GM23338 (cell line): ENCODE results near the gene FOXD4L1.
"Not testable (repeated sequence)": the region's sequence is repeated elsewhere in the genome, so short reads cannot be mapped to it uniquely, and the experiment has no call there.

Experiments
- CREB1 ChIP-seq: fragments of 250-450 bp; sonication (Bioruptor Pico); IDR thresholded peaks from 2 replicates; pipeline ENCODE4 v1.5.0; 2020; ENCODE audit warnings: low read depth, mild to moderate bottlenecking, moderate library complexity
- EZH2phosphoT487 ChIP-seq: fragments of 200-600 bp; sonication (generic); IDR thresholded peaks from one replicate; pipeline ENCODE4 v1.8.1; 2018; ENCODE audit warnings: antibody characterized with exemption; ENCODE audit not compliant: unreplicated experiment
- POLR2AphosphoS5 ChIP-seq: IDR thresholded peaks from 2 replicates; pipeline ENCODE4 v1.6.1; 2016; ENCODE audit warnings: antibody characterized with exemption, low read depth
- REST ChIP-seq: IDR thresholded peaks from one replicate; pipeline ENCODE4 v1.6.1; 2018; ENCODE audit warnings: antibody characterized with exemption; ENCODE audit not compliant: unreplicated experiment
- TF ChIP-seq, protein P1 (sequence below), 2 experiments: fragments of 200-600 bp in 1 of 2; sonication (generic) in 1 of 2; conservative IDR thresholded peaks; 2 replicates each; pipeline versions ENCODE4 v1.5.1 to v1.6.1; 2016 to 2017; ENCODE audit warnings: antibody characterized with exemption in 2 of 2, low read depth in 2 of 2, mild to moderate bottlenecking in 2 of 2, moderate library complexity in 1 of 2

DNA sequence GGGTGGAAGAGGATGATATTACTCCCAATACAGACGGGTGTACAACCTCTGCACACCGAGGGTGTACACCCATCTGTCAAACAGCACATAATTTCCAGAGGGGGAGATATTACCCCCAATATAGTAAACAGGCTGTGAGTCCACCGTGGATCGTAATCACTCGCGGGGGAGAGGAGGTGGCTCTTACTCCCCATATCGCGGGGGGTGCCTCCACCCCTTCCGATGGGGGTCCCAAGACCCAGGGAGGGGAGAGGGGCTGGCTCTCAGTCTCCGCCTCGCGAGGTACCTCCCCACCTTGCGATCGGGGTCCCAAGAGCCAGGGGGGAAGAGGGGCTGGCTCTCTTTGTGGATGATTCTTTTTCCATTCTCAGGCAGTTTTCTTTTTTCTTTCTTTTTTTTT, 13.4 kb downstream of the FOXD4L1 start:
- TF ChIP-seq, protein P1, sequence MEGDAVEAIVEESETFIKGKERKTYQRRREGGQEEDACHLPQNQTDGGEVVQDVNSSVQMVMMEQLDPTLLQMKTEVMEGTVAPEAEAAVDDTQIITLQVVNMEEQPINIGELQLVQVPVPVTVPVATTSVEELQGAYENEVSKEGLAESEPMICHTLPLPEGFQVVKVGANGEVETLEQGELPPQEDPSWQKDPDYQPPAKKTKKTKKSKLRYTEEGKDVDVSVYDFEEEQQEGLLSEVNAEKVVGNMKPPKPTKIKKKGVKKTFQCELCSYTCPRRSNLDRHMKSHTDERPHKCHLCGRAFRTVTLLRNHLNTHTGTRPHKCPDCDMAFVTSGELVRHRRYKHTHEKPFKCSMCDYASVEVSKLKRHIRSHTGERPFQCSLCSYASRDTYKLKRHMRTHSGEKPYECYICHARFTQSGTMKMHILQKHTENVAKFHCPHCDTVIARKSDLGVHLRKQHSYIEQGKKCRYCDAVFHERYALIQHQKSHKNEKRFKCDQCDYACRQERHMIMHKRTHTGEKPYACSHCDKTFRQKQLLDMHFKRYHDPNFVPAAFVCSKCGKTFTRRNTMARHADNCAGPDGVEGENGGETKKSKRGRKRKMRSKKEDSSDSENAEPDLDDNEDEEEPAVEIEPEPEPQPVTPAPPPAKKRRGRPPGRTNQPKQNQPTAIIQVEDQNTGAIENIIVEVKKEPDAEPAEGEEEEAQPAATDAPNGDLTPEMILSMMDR (conservative IDR thresholded peaks at IDR 0.05; ENCODE audit: low read depth in 2 of 2) = not testable (repeated sequence)
- not testable (repeated sequence) for TF ChIP-seq CREB1 (CRISPR knock-in tag); EZH2phosphoT487; REST; POLR2AphosphoS5
